GM04504 (cell line): ENCODE measurements around the gene JUNB.

Experiments used
- DNase-seq: peaks from one replicate; pipeline ENCODE4 v3.0.0-alpha.2; 2012; ENCODE audit warnings: low read depth

The JUNB gene

DNA sequence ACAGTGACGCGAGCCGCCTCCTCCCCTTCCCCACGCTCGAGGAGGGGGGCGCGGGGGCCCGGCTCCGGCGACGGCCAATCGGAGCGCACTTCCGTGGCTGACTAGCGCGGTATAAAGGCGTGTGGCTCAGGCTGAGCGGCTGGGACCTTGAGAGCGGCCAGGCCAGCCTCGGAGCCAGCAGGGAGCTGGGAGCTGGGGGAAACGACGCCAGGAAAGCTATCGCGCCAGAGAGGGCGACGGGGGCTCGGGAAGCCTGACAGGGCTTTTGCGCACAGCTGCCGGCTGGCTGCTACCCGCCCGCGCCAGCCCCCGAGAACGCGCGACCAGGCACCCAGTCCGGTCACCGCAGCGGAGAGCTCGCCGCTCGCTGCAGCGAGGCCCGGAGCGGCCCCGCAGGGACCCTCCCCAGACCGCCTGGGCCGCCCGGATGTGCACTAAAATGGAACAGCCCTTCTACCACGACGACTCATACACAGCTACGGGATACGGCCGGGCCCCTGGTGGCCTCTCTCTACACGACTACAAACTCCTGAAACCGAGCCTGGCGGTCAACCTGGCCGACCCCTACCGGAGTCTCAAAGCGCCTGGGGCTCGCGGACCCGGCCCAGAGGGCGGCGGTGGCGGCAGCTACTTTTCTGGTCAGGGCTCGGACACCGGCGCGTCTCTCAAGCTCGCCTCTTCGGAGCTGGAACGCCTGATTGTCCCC is at the start of gene JUNB:
Gene JUNB, plus strand, starts transcription at position 142 of the 706 bp plus-strand sequence. Its CDS starts 286 bp downstream, at position 428.
- DNase-seq: peak; percentile 95

DNA sequence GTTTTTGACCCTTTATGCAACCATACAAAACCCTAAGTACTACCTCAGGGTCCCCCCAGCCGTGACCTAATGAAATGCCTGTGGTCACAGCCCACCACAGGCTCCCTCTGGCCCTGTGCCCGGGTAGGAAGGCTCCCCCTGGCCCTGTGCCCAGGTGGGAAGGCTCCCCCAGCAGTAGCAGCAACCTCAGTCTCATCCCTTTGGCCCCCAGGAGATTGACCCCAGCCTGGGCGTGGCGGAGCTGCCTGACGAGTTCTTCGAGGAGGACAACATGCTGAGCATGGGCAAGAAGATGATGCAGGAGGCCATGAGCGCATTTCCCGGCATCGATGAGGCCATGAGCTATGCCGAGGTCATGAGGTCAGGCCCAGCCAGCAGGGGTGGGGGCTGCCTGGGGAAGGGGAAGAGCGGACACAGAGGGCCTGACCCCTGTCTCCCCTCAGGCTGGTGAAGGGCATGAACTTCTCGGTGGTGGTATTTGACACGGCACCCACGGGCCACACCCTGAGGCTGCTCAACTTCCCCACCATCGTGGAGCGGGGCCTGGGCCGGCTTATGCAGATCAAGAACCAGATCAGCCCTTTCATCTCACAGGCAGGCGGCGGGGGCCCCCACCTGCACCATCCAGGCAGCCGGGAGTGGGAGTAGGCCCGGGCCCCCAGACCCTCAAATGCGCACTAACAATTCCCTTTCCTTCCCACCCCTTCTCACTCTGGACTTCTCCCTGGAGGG is 46.0 kb upstream of the JUNB start:
- no peak for DNase-seq

- no peak for DNase-seq
These were observed 42.8 kb upstream of the JUNB start for GRCh38 chr19:12748489-12748888.

GRCh38 chr19:12749938-12750521 is 41.3 kb upstream of the JUNB start:
- no peak for DNase-seq

DNA sequence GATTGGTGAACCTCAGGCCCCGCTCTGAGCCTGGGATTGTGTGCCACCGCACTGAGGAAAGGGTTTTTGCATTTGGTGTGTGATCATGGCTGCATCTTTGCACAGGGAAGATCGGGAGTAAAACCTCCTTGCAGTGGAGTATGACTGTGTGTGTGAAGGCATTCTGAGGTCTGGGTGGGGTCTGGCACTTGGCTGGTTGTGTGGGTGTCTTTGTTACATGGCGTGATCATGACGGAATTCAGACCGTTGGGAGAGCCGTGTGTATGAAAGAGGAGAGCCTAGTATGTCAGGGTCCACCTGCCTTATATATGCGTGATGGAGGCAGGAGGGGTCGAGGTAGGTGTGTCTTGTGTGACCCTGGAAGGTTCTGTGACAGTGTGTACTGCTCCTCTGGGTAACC is 40.4 kb upstream of the JUNB start:
- DNase-seq: no peak

- no peak for DNase-seq
These were observed 39.7 kb upstream of the JUNB start, which contains the start of gene BEST2 for GRCh38 chr19:12751635-12752034. Gene BEST2 (plus strand): TSS chr19:12751791. CDS start chr19:12752593, 802 bp downstream.

DNA sequence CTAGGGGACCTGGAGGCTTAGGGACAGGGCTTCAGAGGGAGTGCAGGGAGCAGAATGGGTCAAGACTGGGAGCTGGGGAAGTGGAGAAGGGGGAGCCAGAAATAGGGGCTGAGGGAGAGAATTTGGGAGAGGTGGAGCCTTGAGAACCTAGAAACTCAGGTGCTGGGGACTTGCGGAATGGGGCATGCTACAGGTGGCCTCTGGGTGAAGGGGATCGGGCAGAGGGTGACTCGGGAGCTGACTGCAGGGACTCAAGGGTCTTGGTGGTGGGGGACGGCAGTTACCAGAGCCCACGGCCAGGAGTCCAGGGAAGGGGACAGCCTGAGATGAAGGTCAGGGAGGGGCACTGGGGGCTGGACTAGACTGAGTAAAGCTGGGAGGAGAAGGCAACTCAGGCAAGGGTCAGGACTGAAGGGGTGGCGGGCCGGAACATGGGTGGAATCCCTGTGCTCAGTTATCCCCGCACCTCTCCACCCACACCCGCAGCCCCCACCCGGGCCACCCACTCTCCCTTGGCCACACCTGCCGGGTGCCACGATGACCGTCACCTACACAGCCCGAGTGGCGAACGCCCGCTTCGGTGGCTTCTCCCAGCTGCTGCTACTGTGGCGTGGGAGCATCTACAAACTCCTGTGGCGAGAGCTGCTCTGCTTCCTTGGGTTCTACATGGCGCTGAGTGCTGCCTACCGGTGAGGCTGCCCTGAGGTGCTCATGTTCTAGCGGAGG is 39.1 kb upstream of the JUNB start:
- no peak for DNase-seq

GRCh38 chr19:12754465-12755196 is 36.7 kb upstream of the JUNB start:
- no peak for DNase-seq

DNA sequence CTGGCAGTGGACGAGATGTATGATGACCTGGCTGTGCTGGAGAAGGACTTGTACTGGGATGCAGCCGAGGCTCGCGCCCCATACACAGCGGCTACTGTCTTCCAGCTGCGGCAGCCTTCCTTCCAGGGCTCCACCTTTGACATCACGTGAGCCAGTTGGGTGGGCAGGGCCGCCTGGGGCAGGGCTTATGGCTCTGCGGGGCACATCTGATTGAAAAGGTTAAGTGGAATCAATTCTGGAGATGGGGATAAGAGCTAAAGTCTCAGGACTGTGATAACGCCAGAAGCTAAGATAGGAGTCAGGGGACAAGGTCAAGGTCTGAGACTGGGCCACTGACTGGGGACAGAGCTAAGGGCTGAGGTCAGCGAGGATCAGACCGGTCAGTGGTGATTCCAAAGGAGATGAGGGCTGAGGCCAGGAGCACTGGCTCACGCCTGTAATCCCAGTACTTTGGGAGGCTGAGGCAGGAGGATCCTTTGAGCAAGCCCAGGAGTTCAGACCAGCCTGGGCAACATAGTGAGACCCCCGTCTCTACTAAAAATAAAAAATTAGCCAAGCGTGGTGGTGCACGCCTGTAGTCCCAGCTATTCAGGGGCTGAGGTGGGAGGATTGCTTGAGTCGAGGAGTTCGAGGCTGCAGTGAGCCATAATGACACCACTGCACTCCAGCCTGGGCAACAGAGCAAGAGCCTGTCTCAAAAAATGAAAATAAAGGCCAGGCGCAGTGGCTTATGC is 35.0 kb upstream of the JUNB start:
- no peak for DNase-seq

DNA sequence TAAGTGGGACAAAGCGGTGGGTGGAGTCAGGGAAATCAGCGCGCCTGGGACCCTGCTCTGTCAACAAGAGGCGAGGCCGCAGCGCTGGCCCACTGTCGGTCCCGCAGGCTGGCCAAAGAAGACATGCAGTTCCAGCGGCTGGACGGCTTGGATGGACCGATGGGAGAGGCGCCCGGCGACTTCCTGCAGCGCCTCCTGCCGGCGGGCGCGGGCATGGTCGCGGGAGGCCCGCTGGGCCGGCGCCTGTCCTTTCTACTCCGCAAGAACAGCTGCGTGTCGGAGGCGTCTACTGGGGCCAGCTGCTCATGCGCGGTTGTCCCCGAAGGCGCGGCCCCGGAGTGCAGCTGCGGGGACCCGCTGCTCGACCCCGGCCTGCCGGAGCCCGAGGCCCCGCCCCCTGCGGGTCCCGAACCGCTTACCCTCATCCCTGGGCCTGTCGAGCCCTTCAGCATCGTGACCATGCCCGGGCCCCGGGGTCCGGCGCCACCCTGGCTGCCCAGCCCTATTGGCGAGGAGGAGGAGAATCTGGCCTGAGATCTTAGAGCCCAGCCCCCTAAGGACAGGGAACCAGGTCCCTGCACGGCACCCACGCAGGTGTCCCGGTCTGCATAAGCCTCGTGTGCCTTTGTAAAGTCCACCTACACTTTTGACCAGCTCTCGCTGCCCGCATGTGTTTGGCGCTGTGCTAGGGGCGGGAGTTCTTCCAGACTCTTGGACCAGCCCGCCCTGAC is 33.6 kb upstream of the JUNB start:
- peak; percentile 53 for DNase-seq

GRCh38 chr19:12759686-12760085 is 31.6 kb upstream of the JUNB start:
- DNase-seq: no peak

- DNase-seq: no peak
These were observed 28.2 kb upstream of the JUNB start for GRCh38 chr19:12763100-12763499.

DNA sequence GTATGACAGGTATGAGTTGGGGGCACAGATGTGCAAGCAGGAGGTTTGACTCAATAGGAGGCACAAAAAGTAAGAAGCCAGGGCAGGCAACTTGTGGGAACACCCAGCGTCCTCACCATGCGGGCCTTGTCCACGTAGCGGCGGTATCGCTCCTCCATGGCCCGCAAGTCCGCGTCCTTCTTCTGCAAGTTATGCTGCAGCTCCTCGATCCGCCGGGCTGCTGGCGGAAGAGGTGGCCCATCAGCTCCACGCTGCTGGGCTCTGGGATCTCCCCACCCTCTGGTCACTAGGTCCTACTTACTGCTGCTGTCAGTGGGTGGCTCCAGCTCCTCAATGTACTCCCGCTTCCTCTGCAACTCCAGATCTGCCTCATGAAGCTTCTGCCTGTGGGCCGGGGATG is 26.6 kb upstream of the JUNB start:
- no peak for DNase-seq

- no peak for DNase-seq
These were observed 25.2 kb upstream of the JUNB start for GRCh38 chr19:12766051-12766521.

- no peak for DNase-seq
These were observed 24.1 kb upstream of the JUNB start for GRCh38 chr19:12767150-12767549.

- no peak for DNase-seq
These were observed 23.6 kb upstream of the JUNB start for GRCh38 chr19:12767666-12768065.

DNA sequence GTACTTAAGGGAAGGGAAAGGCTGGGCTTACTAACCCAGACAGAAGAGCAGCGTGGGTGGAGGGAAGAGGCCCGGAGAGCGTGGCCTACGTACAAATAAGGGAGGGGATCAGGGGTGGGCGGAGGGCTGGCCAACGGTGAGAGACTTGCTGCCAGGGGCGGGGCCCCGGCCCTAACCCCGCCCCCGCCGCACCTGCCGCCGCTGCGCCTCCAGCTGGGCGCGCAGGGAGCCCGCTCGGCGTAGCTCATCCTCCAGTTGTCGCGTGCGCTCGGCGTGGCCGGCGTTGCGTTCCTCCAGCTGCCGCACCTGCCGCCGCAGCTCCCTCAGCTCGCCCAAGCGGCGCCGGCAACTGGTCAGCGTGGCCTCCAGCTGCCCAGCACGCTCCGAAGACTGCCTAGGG is 21.6 kb upstream of the JUNB start:
- DNase-seq: no peak

DNA sequence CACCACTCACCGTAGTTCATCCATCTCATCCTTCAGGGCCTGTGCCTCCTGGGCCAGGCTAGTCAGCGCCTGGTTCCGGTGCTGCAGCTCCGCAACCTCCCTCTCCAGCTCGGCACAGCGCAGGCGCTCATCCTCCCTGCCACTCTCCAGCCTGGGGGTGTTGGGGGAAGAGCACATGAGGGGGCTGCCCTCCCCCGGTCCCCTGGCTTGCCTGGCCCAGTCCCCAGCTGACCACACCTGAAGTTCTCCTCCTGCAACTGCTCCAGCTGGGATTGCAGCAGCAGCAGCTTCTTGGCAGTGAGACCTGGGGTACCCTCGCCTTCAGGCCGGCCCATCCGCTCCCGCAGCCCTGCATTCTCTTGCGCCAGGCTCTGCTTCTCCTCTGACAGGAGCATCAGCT is 20.4 kb upstream of the JUNB start:
- no peak for DNase-seq

- no peak for DNase-seq
These were observed 19.0 kb upstream of the JUNB start for GRCh38 chr19:12772323-12772722.

GRCh38 chr19:12773571-12773970 is 17.7 kb upstream of the JUNB start:
- no peak for DNase-seq
